IMR-90 (cell line): Measurements from ENCODE around the gene MCRS1. TPM values are rescaled to one million over a fixed set of nuclear protein-coding genes. Genes with fewer than 3 reads are reported as not detected.

Experiments
- ATAC-seq: fragments of 200-7000 bp; cut with Tn5 transposase; 2 replicates; pipeline ENCODE4 v1.9.1; 2020; ENCODE audit warnings: low read depth, mild to moderate bottlenecking, moderate library complexity
- BruUV-seq: library from RNA; stranded (reverse); fragments of 400-500 nt; replicated peaks from 2 replicates; lab custom pipeline; 2021; lab: Mats Ljungman, UMichigan
- CTCF ChIA-PET: fragments of 300-600 bp; formaldehyde crosslinking; extraction: SDS; loops from one replicate; lab custom pipeline; 2021; ENCODE audit warnings: antibody characterized with exemption; lab: Yijun Ruan, JAX
- POLR2A ChIA-PET: fragments of 300-600 bp; sonication (Branson Sonifier 250); formaldehyde crosslinking; loops from one replicate; lab custom pipeline; 2022; ENCODE audit warnings: antibody characterized with exemption; ENCODE audit not compliant: unreplicated experiment; lab: Charles Lee
- DNase-seq: peaks from one replicate; pipeline ENCODE4 v3.0.0; 2013
- H2AFZ ChIP-seq: replicated peaks from 2 replicates; pipeline ENCODE3; 2013; ENCODE audit warnings: low read length, mild to moderate bottlenecking; ENCODE audit not compliant: poor library complexity
- H2AK5ac ChIP-seq: 2 replicates; pipeline ENCODE4 v1.6.1; 2013; ENCODE audit warnings: low read depth, low read length, inconsistent platforms
- H2AK9ac ChIP-seq: replicated peaks from 2 replicates; pipeline ENCODE3; 2013; ENCODE audit warnings: mild to moderate bottlenecking, low read depth, low read length, moderate library complexity; ENCODE audit not compliant: poor library complexity
- H2BK120ac ChIP-seq: 2 replicates; pipeline ENCODE4 v1.6.1; 2013; ENCODE audit warnings: low read depth, low read length, inconsistent platforms
- H2BK15ac ChIP-seq: 3 replicates; pipeline ENCODE4 v1.6.1; 2013; ENCODE audit warnings: low read depth, low read length, inconsistent platforms
- H2BK20ac ChIP-seq: 2 replicates; pipeline ENCODE4 v1.6.1; 2013; ENCODE audit warnings: low read depth, mild to moderate bottlenecking, inconsistent platforms, low read length, moderate library complexity
- H2BK5ac ChIP-seq: 2 replicates; pipeline ENCODE4 v1.6.1; 2013; ENCODE audit warnings: mild to moderate bottlenecking, low read depth, low read length, inconsistent platforms; ENCODE audit not compliant: poor library complexity, severe bottlenecking
- H3K14ac ChIP-seq: replicated peaks from 2 replicates; pipeline ENCODE4 v1.6.1; 2013; ENCODE audit warnings: low read depth, low read length, inconsistent platforms
- H3K18ac ChIP-seq: 2 replicates; pipeline ENCODE4 v1.6.1; 2013; ENCODE audit warnings: low read depth, low read length, control low read depth
- H3K23ac ChIP-seq: 2 replicates; pipeline ENCODE4 v1.6.1; 2013; ENCODE audit warnings: low read depth, low read length, inconsistent platforms
- H3K27ac ChIP-seq: 2 replicates; pipeline ENCODE4 v1.5.1; 2013; ENCODE audit warnings: mild to moderate bottlenecking, control low read depth, low read length; ENCODE audit not compliant: insufficient read depth
- H3K27me3 ChIP-seq: 2 replicates; pipeline ENCODE4 v1.6.1; 2013; ENCODE audit warnings: low read length; ENCODE audit not compliant: control insufficient read depth, insufficient read depth
- H3K36me3 ChIP-seq: 2 replicates; pipeline ENCODE4 v1.6.1; 2013; ENCODE audit warnings: low read length, mixed read lengths; ENCODE audit not compliant: control insufficient read depth, insufficient read depth
- H3K4ac ChIP-seq: 2 replicates; pipeline ENCODE4 v1.6.1; 2013; ENCODE audit warnings: low read depth, low read length, inconsistent platforms
- H3K4me1 ChIP-seq: 2 replicates; pipeline ENCODE4 v1.6.1; 2013; ENCODE audit warnings: low read length, mixed read lengths; ENCODE audit not compliant: control insufficient read depth, insufficient read depth
- H3K4me2 ChIP-seq: 2 replicates; pipeline ENCODE4 v1.6.1; 2013; ENCODE audit warnings: low read depth, mild to moderate bottlenecking, control low read depth, low read length, moderate library complexity
- H3K4me3 ChIP-seq: 2 replicates; pipeline ENCODE4 v1.5.1; 2013; ENCODE audit warnings: low read depth, mild to moderate bottlenecking, control low read depth, low read length, moderate library complexity; ENCODE audit not compliant: insufficient read depth
- H3K56ac ChIP-seq: 2 replicates; pipeline ENCODE4 v1.6.1; 2013; ENCODE audit warnings: low read length, inconsistent platforms; ENCODE audit not compliant: insufficient read depth; ENCODE audit errors: extremely low read depth
- H3K79me1 ChIP-seq, 2 experiments: 2 replicates each; pipeline ENCODE4 v1.6.1; 2013; ENCODE audit warnings: low read length in 2 of 2, inconsistent platforms in 1 of 2, low read depth in 1 of 2
- H3K9ac ChIP-seq: 2 replicates; pipeline ENCODE4 v1.6.1; 2013; ENCODE audit warnings: low read depth, low read length, control low read depth
- H3K9me1 ChIP-seq: 2 replicates; pipeline ENCODE4 v1.6.1; 2013; ENCODE audit warnings: low read length, inconsistent platforms; ENCODE audit not compliant: insufficient read depth
- H3K9me3 ChIP-seq: 2 replicates; pipeline ENCODE4 v1.6.1; 2013; ENCODE audit warnings: low read length; ENCODE audit not compliant: control insufficient read depth, insufficient read depth
- H4K20me1 ChIP-seq: 2 replicates; pipeline ENCODE4 v1.6.1; 2013; ENCODE audit warnings: low read length, inconsistent platforms; ENCODE audit not compliant: insufficient read depth
- H4K5ac ChIP-seq: 2 replicates; pipeline ENCODE4 v1.6.1; 2013; ENCODE audit warnings: mild to moderate bottlenecking, low read depth, low read length, control low read depth
- H4K8ac ChIP-seq, 2 experiments: 2 replicates each; pipeline ENCODE4 v1.6.1; 2013; ENCODE audit warnings: low read depth in 2 of 2, low read length in 2 of 2, control low read depth in 1 of 2, inconsistent platforms in 1 of 2
- H4K91ac ChIP-seq: 2 replicates; pipeline ENCODE4 v1.6.1; 2013; ENCODE audit warnings: low read depth, low read length, inconsistent platforms; ENCODE audit not compliant: insufficient read depth
- BHLHE40 ChIP-seq: fragments of 150-350 bp; IDR thresholded peaks from 2 replicates; pipeline ENCODE4 v1.6.1; 2016; ENCODE audit warnings: mild to moderate bottlenecking, low read depth, low read length
- CEBPB ChIP-seq: IDR thresholded peaks from 2 replicates; pipeline ENCODE4 v1.6.1; 2012; ENCODE audit warnings: low read depth, low read length, improper control_type of control experiment
- CHD1 ChIP-seq: IDR thresholded peaks from 2 replicates; pipeline ENCODE4 v1.6.1; 2012; ENCODE audit warnings: low read depth, low read length, improper control_type of control experiment
- ELK1 ChIP-seq: fragments of 150-350 bp; IDR thresholded peaks from 2 replicates; pipeline ENCODE4 v1.6.1; 2016; ENCODE audit warnings: low read depth, mild to moderate bottlenecking, low read length, moderate library complexity, borderline replicate concordance
- FOS ChIP-seq: fragments of 150-350 bp; IDR thresholded peaks from 2 replicates; pipeline ENCODE4 v1.6.1; 2016; ENCODE audit warnings: low read depth, low read length
- MAFK ChIP-seq: IDR thresholded peaks from 2 replicates; pipeline ENCODE4 v1.6.1; 2012; ENCODE audit warnings: low read depth, low read length, improper control_type of control experiment
- MAZ ChIP-seq: IDR thresholded peaks from 2 replicates; pipeline ENCODE4 v1.6.1; 2012; ENCODE audit warnings: low read depth, mild to moderate bottlenecking, low read length, improper control_type of control experiment, moderate library complexity, borderline replicate concordance
- MXI1 ChIP-seq: IDR thresholded peaks from 2 replicates; pipeline ENCODE4 v1.6.1; 2012; ENCODE audit warnings: low read depth, mild to moderate bottlenecking, low read length, moderate library complexity, borderline replicate concordance
- NFE2L2 ChIP-seq: fragments of 150-350 bp; IDR thresholded peaks from 2 replicates; pipeline ENCODE4 v1.6.1; 2016; ENCODE audit warnings: low read depth, mild to moderate bottlenecking, low read length
- POLR2A ChIP-seq: IDR thresholded peaks from 2 replicates; pipeline ENCODE4 v1.6.1; 2012; ENCODE audit warnings: mild to moderate bottlenecking, low read depth, low read length
- RAD21 ChIP-seq: IDR thresholded peaks from 2 replicates; pipeline ENCODE4 v1.6.1; 2012; ENCODE audit warnings: low read length, improper control_type of control experiment
- RCOR1 ChIP-seq: IDR thresholded peaks from 2 replicates; pipeline ENCODE4 v1.6.1; 2012; ENCODE audit warnings: mild to moderate bottlenecking, low read length, improper control_type of control experiment; ENCODE audit not compliant: insufficient replicate concordance
- RFX5 ChIP-seq: IDR thresholded peaks from 2 replicates; pipeline ENCODE4 v1.8.0; 2012; ENCODE audit warnings: low read depth, mild to moderate bottlenecking, low read length, moderate library complexity
- SMC3 ChIP-seq: fragments of 150-350 bp; IDR thresholded peaks from 2 replicates; pipeline ENCODE4 v1.6.1; 2016; ENCODE audit warnings: low read depth, mild to moderate bottlenecking, antibody characterized with exemption, low read length, moderate library complexity
- USF2 ChIP-seq: fragments of 150-350 bp; IDR thresholded peaks from 2 replicates; pipeline ENCODE4 v1.6.1; 2017; ENCODE audit warnings: mild to moderate bottlenecking, antibody characterized with exemption, low read length, low read depth
- WGBS, 2 experiments: methylation state at CpG; one replicate each; pipeline versions ENCODE4 v1.1.5 to v1.1.7; 2013; ENCODE audit warnings: missing lambda C conversion rate in 2 of 2; ENCODE audit not compliant: insufficient read length in 1 of 2; ENCODE audit errors: extremely low coverage in 2 of 2; 5-methylcytosine and 5-hydroxymethylcytosine counted together
- dilution Hi-C: fragments of 300-500 bp; cut with HindIII; formaldehyde crosslinking; loops from one replicate; pipeline ENCODE4 v1.14.3; 2018; ENCODE audit warnings: low sequenced_read_pairs; ENCODE audit not compliant: unreplicated experiment
- in situ Hi-C: fragments of 300-500 bp; cut with MboI; formaldehyde crosslinking; loops from 3 replicates; pipeline ENCODE4 v1.14.3; 2019; ENCODE audit warnings: low sequenced_read_pairs, inconsistent platforms, mixed read lengths
- intact Hi-C: fragments of 100-400 bp; cut with micrococcal nuclease; formaldehyde crosslinking; loops from 2 replicates; pipeline ENCODE4 v1.10.0; 2022
- polyA plus RNA-seq, 3 experiments: library from polyadenylated mRNA; depleted of rRNA; stranded (reverse); fragments of >200 nt; gene quantifications; 2 replicates each; pipeline ENCODE4 v1.2.3, GENCODE V29; 2012; ENCODE audit warnings: low replicate concordance in 1 of 3
- total RNA-seq: library from RNA; depleted of rRNA; stranded (reverse); fragments of >200 nt; gene quantifications from 2 replicates; pipeline ENCODE4 v1.2.3, GENCODE V29; 2012
- TF ChIP-seq, protein P1 (sequence below): conservative IDR thresholded peaks from 2 replicates; pipeline ENCODE4 v1.5.1; 2012; ENCODE audit warnings: mild to moderate bottlenecking, low read depth, low read length, improper control_type of control experiment

The MCRS1 gene
- total and polyA plus RNA-seq, 2 of the 4 experiments (the other 2 are of a cell fraction), result 72.9 to 73.2 TPM

DNA sequence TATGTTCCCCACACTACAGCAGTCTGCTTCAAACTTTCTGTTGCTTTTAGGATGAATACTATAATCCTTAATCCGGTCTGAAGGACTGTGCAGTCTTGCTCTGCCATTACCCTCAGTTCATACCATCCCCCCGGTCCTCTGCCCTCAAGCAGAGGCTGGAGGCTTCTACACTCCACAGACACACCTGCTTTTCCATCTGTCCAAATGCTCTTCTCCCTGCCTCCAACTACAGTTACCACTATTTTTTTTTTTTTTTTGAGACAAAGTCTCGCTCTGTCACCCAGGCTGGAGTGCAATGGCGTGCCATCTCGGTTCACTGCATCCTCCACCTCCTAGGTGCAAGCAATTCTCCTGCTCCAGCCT, 48.4 kb downstream of the MCRS1 start:
- H4K5ac ChIP-seq, result no peak overlapping the region
- WGBS, 2 experiments, result 94% methylated on average over 3 of the region's 5 CpGs; no CpG with 5 or more reads in 1 of the 2 experiments
- H2BK5ac ChIP-seq, result no peak overlapping the region
- no peak overlapping the region for H4K8ac ChIP-seq
- in situ Hi-C loops (no loop called here), intact Hi-C loops (no loop called here), dilution Hi-C loops (loop anchor here (25.0 kb wide), 1 partner anchor 157 kb away; the partner anchor contains the start of gene SPATS2)
- DNase-seq, result no peak
- H3K9ac ChIP-seq, result no peak overlapping the region
- no peak overlapping the region for H2BK120ac ChIP-seq
- no peak for ATAC-seq
- H3K9me3 ChIP-seq, result no peaks in the 10 kb centered on the region
- TF ChIP-seq NFE2L2, result no peak
- TF ChIP-seq, protein P1, sequence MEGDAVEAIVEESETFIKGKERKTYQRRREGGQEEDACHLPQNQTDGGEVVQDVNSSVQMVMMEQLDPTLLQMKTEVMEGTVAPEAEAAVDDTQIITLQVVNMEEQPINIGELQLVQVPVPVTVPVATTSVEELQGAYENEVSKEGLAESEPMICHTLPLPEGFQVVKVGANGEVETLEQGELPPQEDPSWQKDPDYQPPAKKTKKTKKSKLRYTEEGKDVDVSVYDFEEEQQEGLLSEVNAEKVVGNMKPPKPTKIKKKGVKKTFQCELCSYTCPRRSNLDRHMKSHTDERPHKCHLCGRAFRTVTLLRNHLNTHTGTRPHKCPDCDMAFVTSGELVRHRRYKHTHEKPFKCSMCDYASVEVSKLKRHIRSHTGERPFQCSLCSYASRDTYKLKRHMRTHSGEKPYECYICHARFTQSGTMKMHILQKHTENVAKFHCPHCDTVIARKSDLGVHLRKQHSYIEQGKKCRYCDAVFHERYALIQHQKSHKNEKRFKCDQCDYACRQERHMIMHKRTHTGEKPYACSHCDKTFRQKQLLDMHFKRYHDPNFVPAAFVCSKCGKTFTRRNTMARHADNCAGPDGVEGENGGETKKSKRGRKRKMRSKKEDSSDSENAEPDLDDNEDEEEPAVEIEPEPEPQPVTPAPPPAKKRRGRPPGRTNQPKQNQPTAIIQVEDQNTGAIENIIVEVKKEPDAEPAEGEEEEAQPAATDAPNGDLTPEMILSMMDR, result no peak
- no peak for TF ChIP-seq RFX5
- no peak for TF ChIP-seq RAD21
- no peak for TF ChIP-seq BHLHE40
- TF ChIP-seq POLR2A, result no peak
- no peak for TF ChIP-seq MXI1
- no peak for TF ChIP-seq USF2
- TF ChIP-seq FOS, result no peak
- no peak for TF ChIP-seq SMC3
- TF ChIP-seq CEBPB, result no peak
- no peak for TF ChIP-seq RCOR1
- no peak for TF ChIP-seq MAZ
- no peak for TF ChIP-seq ELK1
- no peak for TF ChIP-seq CHD1
- TF ChIP-seq MAFK, result no peak
- no peak overlapping the region for H3K18ac ChIP-seq
- no peak overlapping the region for H3K27ac ChIP-seq
- H4K91ac ChIP-seq, result no peak overlapping the region
- no peak overlapping the region for H2AK5ac ChIP-seq
- no peak overlapping the region for H3K56ac ChIP-seq
- H3K4me1 ChIP-seq, result peaks cover 3% of the 10 kb centered on the region
- H2BK20ac ChIP-seq, result no peak overlapping the region
- no peak overlapping the region for H2AK9ac ChIP-seq
- H3K4me2 ChIP-seq, result no peak overlapping the region
- no peak overlapping the region for H3K14ac ChIP-seq
- H3K27me3 ChIP-seq, result no peaks in the 10 kb centered on the region
- H3K36me3 ChIP-seq, result peaks cover 20% of the 10 kb centered on the region
- H4K20me1 ChIP-seq, result no peaks in the 10 kb centered on the region
- no peak overlapping the region for H3K4me3 ChIP-seq
- H3K79me1 ChIP-seq, result peaks cover 0 to 4% of the 10 kb centered on the region in 2 experiments; a peak in 1 of 4 replicates
- ChIA-PET CTCF (interaction anchor here (0.6 to 3.4 kb wide), 2 partner anchors 79 to 162 kb away, joined by 3 to 25 read pairs; no protein-coding TSS in a partner anchor), POLR2A (no interaction called here)
- H3K4ac ChIP-seq, result no peak overlapping the region
- no peak overlapping the region for H2AFZ ChIP-seq
- H3K23ac ChIP-seq, result no peak overlapping the region
- H2BK15ac ChIP-seq, result no peak overlapping the region
- BruUV-seq, result no TSS peak
- peaks cover 2% of the 10 kb centered on the region; the same call in 1 of the 2 replicates for H3K9me1 ChIP-seq
